HepG2 (cell line): Measurements from ENCODE around the gene DIP2C. TPM values are rescaled to one million over a fixed set of nuclear protein-coding genes. Genes with fewer than 3 reads are reported as not detected.
"Not testable (repeated sequence)": the region's sequence is repeated elsewhere in the genome, so short reads cannot be mapped to it uniquely, and the experiment has no call there.

Experiments
- ATAC-seq: fragments of 200-7000 bp; cut with Tn5 transposase; 3 replicates; pipeline ENCODE4 v1.9.1; 2020; ENCODE audit warnings: mild to moderate bottlenecking, moderate library complexity
- BruUV-seq: library from RNA; stranded (reverse); fragments of 400-500 nt; replicated peaks from 2 replicates; lab custom pipeline; 2021; lab: Mats Ljungman, UMichigan
- CTCF ChIA-PET: fragments of 300-600 bp; formaldehyde crosslinking; extraction: SDS; loops from one replicate; lab custom pipeline; 2021; ENCODE audit warnings: low total read pairs, inconsistent platforms, low intra/inter-chr PET ratio; lab: Yijun Ruan, JAX
- POLR2A ChIA-PET: fragments of 350-600 bp; sonication (Branson Sonifier 250); formaldehyde crosslinking; loops from one replicate; lab custom pipeline; 2020; ENCODE audit warnings: antibody characterized with exemption, inconsistent platforms; lab: Yijun Ruan, JAX
- DNase-seq: peaks from one replicate; pipeline ENCODE4 v3.0.0-alpha.2; 2015; ENCODE audit warnings: low spot score
- FAIRE-seq: peaks from 3 replicates; lab custom pipeline; 2011; peaks lifted over from hg19 to GRCh38; lab: Jason Lieb, UNC
- H2AFZ ChIP-seq: one replicate; pipeline ENCODE4 v1.6.1; 2011; ENCODE audit warnings: low read length, inconsistent platforms
- H3K27ac ChIP-seq: fragments of 300-600 bp; 3 replicates; pipeline ENCODE4 v1.8.0; 2011; ENCODE audit warnings: mixed run types, mild to moderate bottlenecking, mixed read lengths, low read length, inconsistent platforms; ENCODE audit not compliant: insufficient read depth; ENCODE audit errors: extremely low read length
- H3K27me3 ChIP-seq, 2 experiments: fragments of 200-600 bp in 1 of 2; 2 replicates in 1 of 2; 3 replicates in 1 of 2; pipeline versions ENCODE4 v1.6.0 to v1.8.0; 2011; ENCODE audit warnings: low read length in 2 of 2, mild to moderate bottlenecking in 2 of 2, moderate library complexity in 2 of 2, inconsistent platforms in 1 of 2; ENCODE audit not compliant: insufficient read depth in 2 of 2, control insufficient read depth in 1 of 2
- H3K36me3 ChIP-seq, 2 experiments: fragments of 200-600 bp in 1 of 2; replicated peaks in 1 of 2; 2 replicates in 1 of 2; 3 replicates in 1 of 2; pipeline versions ENCODE4 v1.5.1 to v1.8.0; 2011; ENCODE audit warnings: low read length in 2 of 2, inconsistent platforms in 1 of 2; ENCODE audit not compliant: insufficient read depth in 2 of 2, control insufficient read depth in 1 of 2
- H3K4me1 ChIP-seq: 2 replicates; pipeline ENCODE4 v1.5.1; 2012; ENCODE audit warnings: low read length, inconsistent platforms; ENCODE audit not compliant: insufficient read depth
- H3K4me2 ChIP-seq: 2 replicates; pipeline ENCODE4 v1.6.0; 2011; ENCODE audit warnings: low read depth, low read length, inconsistent platforms
- H3K4me3 ChIP-seq, 3 experiments: fragments of 200-600 bp in 1 of 3; sonication (generic), shearing (Covaris generic) in 1 of 3; replicated peaks in 1 of 3; 2 replicates each; pipeline ENCODE4 v1.5.1; 2011 to 2016; ENCODE audit warnings: low read length in 3 of 3, inconsistent platforms in 2 of 3, low read depth in 2 of 3, mild to moderate bottlenecking in 2 of 3, control low read depth in 1 of 3, mixed read lengths in 1 of 3; ENCODE audit not compliant: insufficient read depth in 1 of 3
- H3K79me2 ChIP-seq: one replicate; pipeline ENCODE4 v1.6.1; 2011; ENCODE audit warnings: low read length, inconsistent platforms; ENCODE audit not compliant: insufficient read depth
- H3K9ac ChIP-seq: 2 replicates; pipeline ENCODE4 v1.6.0; 2011; ENCODE audit warnings: mild to moderate bottlenecking, low read depth, low read length, inconsistent platforms; ENCODE audit not compliant: insufficient read depth
- H3K9me3 ChIP-seq: 2 replicates; pipeline ENCODE4 v1.5.1; 2012; ENCODE audit warnings: mild to moderate bottlenecking, low read length
- H4K20me1 ChIP-seq: 2 replicates; pipeline ENCODE4 v1.6.0; 2011; ENCODE audit warnings: inconsistent platforms, mild to moderate bottlenecking, low read length, moderate library complexity; ENCODE audit not compliant: insufficient read depth
- NFIB ChIP-seq: sonication (generic); formaldehyde crosslinking; IDR thresholded peaks from 2 replicates; pipeline ENCODE4 v1.9.0; 2021; ENCODE audit warnings: missing genetic modification reagents, mild to moderate bottlenecking, borderline replicate concordance
- ONECUT2 ChIP-seq: sonication (generic); formaldehyde crosslinking; IDR thresholded peaks from 2 replicates; pipeline ENCODE4 v1.4.0; 2020; ENCODE audit warnings: missing genetic modification reagents
- RBAK ChIP-seq: sonication (generic); formaldehyde crosslinking; IDR thresholded peaks from 2 replicates; pipeline ENCODE4 v1.5.1; 2020; ENCODE audit warnings: mild to moderate bottlenecking, missing genetic modification reagents
- RFX1 ChIP-seq: fragments of 450-650 bp; IDR thresholded peaks from 2 replicates; pipeline ENCODE4 v1.6.1; 2017
- RFXAP ChIP-seq: sonication (generic); formaldehyde crosslinking; IDR thresholded peaks from 2 replicates; pipeline ENCODE4 v1.4.0; 2020; ENCODE audit warnings: missing genetic modification reagents, borderline replicate concordance
- U2AF1 ChIP-seq: fragments of 200-400 bp; formaldehyde crosslinking; optimal IDR thresholded peaks from 2 replicates; pipeline ENCODE3; 2017; ENCODE audit warnings: mild to moderate bottlenecking, low read depth, low read length
- YEATS4 ChIP-seq: sonication (generic); formaldehyde crosslinking; IDR thresholded peaks from 2 replicates; pipeline ENCODE4 v1.4.0; 2020; ENCODE audit warnings: missing genetic modification reagents, borderline replicate concordance
- ZNF12 ChIP-seq: sonication (generic); formaldehyde crosslinking; IDR thresholded peaks from 2 replicates; pipeline ENCODE4 v1.5.0; 2020; ENCODE audit warnings: missing genetic modification reagents
- WGBS: methylation state at CpG from one replicate; pipeline ENCODE4 v1.1.6; 2017; ENCODE audit warnings: low lambda C conversion rate; 5-methylcytosine and 5-hydroxymethylcytosine counted together
- in situ Hi-C: cut with HindIII; loops from 2 replicates; pipeline ENCODE4 v1.10.0; 2017; ENCODE audit warnings: low pct_unique_long_range_greater_than_20kb; ENCODE audit not compliant: extremely low pct_ligation_motif_present
- intact Hi-C: fragments of 100-400 bp; cut with micrococcal nuclease; formaldehyde crosslinking; loops from one replicate; pipeline ENCODE4 v1.10.0; 2022; ENCODE audit not compliant: unreplicated experiment
- polyA plus RNA-seq, 8 experiments: library from polyadenylated mRNA; depleted of rRNA in 3 of 8; stranded (reverse) in 7 of 8; unstranded in 1 of 8; fragments of >200 nt; fragmentation: Illumina TruSeq in 4 of 8; extraction: Trizol in 4 of 8; gene quantifications; 2 replicates each; pipeline versions ENCODE4 v1.2.1 to v1.2.3, GENCODE V29; 2011 to 2016; ENCODE audit warnings: low read depth in 4 of 8, missing spikeins in 1 of 8, mixed read lengths in 1 of 8; ENCODE audit not compliant: insufficient read depth in 1 of 8
- total RNA-seq, 5 experiments: library from RNA; depleted of rRNA; stranded (reverse); fragments of >200 nt; fragmentation: Illumina TruSeq; extraction: Trizol; gene quantifications; 2 replicates each; pipeline ENCODE4 v1.2.3, GENCODE V29; 2016; ENCODE audit warnings: low read depth in 1 of 5
- TF ChIP-seq, protein P1 (sequence below): sonication (generic); formaldehyde crosslinking; IDR thresholded peaks from 2 replicates; pipeline ENCODE4 v1.8.1; 2022; ENCODE audit warnings: mild to moderate bottlenecking, missing genetic modification reagents
- TF ChIP-seq, protein P2 (sequence below): sonication (generic); formaldehyde crosslinking; IDR thresholded peaks from 2 replicates; pipeline ENCODE4 v1.8.1; 2023; ENCODE audit warnings: mild to moderate bottlenecking, inconsistent platforms, moderate library complexity, missing genetic modification reagents, borderline replicate concordance
- TF ChIP-seq, protein P3 (sequence below): fragments of 450-650 bp; IDR thresholded peaks from 2 replicates; pipeline ENCODE4 v1.6.1; 2016
- TF ChIP-seq, protein P4 (sequence below): IDR thresholded peaks from 2 replicates; pipeline ENCODE4 v1.6.1; 2016; ENCODE audit warnings: low read depth

The DIP2C gene
- total and polyA plus RNA-seq, 2 of the 13 experiments (the other 11 are each of a cell fraction or from before 2014, with no cell fraction given), result 2.2 to 2.7 TPM

DNA sequence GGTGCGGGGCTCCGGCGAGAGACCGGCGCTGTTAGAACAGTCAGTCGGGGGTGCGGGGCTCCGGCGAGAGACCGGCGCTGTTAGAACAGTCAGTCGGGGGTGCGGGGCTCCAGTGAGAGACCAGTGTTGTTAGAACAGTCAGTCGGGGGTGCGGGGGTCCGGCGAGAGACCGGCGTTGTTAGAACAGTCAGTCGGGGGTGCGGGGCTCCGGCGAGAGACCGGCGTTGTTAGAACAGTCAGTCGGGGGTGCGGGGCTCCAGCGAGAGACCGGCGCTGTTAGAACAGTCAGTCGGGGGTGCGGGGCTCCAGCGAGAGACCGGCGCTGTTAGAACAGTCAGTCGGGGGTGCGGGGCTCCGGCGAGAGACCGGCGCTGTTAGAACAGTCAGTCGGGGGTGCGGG, 366.4 kb downstream of the DIP2C start:
- H3K9ac ChIP-seq, intact Hi-C loops, H3K79me2 ChIP-seq, H3K27ac ChIP-seq, CTCF ChIA-PET, H3K4me2 ChIP-seq, DNase-seq, H2AFZ ChIP-seq, BruUV-seq, FAIRE-seq, H3K36me3 ChIP-seq, H3K4me3 ChIP-seq, ATAC-seq, H4K20me1 ChIP-seq, H3K4me1 ChIP-seq, H3K9me3 ChIP-seq, POLR2A ChIA-PET, H3K27me3 ChIP-seq, in situ Hi-C loops: not testable (repeated sequence)
- WGBS, result 96% methylated on average over 40 of the region's 43 CpGs

DNA sequence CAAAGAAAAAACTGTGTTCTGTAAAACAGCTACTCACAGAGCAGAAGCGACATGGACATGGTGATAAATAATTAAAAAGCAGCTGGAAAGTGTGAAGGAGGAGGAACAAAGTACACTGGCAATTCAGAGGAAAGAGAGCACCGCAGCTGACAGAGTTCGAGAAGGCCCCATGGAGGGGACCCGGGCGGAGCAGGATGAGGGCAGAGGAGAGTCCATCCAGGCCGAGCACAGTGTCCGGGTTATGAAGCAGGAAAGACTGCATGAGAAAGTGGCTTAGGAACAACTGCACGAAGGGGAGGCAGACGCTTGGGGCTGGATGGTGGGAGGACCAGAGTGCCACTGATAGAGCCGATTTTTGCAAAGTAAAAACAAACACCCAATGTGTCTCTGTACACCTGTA, 368.7 kb downstream of the DIP2C start:
- Histone ChIP-seq H3K9ac (no peak overlapping the region), H3K4me2 (no peak overlapping the region), H3K27ac (no peak overlapping the region), H3K27me3 (no peaks in the 10 kb centered on the region; a peak in 1 of 5 replicates), H3K36me3 (peaks cover 3 to 12% of the 10 kb centered on the region in 2 experiments; a peak in 1 of 5 replicates), H3K4me1 (peaks cover 8% of the 10 kb centered on the region), H2AFZ (no peak overlapping the region), H3K79me2 (no peaks in the 10 kb centered on the region), H3K9me3 (no peaks in the 10 kb centered on the region), H4K20me1 (no peaks in the 10 kb centered on the region), H3K4me3 (no peak overlapping the region)
- TF ChIP-seq, protein P1, sequence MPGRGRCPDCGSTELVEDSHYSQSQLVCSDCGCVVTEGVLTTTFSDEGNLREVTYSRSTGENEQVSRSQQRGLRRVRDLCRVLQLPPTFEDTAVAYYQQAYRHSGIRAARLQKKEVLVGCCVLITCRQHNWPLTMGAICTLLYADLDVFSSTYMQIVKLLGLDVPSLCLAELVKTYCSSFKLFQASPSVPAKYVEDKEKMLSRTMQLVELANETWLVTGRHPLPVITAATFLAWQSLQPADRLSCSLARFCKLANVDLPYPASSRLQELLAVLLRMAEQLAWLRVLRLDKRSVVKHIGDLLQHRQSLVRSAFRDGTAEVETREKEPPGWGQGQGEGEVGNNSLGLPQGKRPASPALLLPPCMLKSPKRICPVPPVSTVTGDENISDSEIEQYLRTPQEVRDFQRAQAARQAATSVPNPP, result no peak
- no peak for TF ChIP-seq ZNF12 (CRISPR knock-in tag)
- TF ChIP-seq, protein P2, sequence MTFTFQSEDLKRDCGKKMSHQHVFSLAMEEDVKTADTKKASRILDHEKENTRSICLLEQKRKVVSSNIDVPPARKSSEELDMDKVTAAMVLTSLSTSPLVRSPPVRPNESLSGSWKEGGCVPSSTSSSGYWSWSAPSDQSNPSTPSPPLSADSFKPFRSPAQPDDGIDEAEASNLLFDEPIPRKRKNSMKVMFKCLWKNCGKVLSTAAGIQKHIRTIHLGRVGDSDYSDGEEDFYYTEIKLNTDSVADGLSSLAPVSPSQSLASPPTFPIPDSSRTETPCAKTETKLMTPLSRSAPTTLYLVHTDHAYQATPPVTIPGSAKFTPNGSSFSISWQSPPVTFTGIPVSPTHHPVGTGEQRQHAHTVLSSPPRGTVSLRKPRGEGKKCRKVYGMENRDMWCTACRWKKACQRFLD (CRISPR knock-in tag), result no peak
- no peak for TF ChIP-seq RBAK
- TF ChIP-seq, protein P3, sequence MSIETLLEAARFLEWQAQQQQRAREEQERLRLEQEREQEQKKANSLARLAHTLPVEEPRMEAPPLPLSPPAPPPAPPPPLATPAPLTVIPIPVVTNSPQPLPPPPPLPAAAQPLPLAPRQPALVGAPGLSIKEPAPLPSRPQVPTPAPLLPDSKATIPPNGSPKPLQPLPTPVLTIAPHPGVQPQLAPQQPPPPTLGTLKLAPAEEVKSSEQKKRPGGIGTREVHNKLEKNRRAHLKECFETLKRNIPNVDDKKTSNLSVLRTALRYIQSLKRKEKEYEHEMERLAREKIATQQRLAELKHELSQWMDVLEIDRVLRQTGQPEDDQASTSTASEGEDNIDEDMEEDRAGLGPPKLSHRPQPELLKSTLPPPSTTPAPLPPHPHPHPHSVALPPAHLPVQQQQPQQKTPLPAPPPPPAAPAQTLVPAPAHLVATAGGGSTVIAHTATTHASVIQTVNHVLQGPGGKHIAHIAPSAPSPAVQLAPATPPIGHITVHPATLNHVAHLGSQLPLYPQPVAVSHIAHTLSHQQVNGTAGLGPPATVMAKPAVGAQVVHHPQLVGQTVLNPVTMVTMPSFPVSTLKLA, result no peak
- no peak for TF ChIP-seq RFXAP
- no peak for TF ChIP-seq U2AF1
- TF ChIP-seq, protein P4, sequence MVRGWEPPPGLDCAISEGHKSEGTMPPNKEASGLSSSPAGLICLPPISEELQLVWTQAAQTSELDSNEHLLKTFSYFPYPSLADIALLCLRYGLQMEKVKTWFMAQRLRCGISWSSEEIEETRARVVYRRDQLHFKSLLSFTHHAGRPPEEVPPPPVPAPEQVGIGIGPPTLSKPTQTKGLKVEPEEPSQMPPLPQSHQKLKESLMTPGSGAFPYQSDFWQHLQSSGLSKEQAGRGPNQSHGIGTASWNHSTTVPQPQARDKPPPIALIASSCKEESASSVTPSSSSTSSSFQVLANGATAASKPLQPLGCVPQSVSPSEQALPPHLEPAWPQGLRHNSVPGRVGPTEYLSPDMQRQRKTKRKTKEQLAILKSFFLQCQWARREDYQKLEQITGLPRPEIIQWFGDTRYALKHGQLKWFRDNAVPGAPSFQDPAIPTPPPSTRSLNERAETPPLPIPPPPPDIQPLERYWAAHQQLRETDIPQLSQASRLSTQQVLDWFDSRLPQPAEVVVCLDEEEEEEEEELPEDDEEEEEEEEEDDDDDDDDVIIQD (CRISPR knock-in tag), result no peak
- TF ChIP-seq YEATS4, result no peak
- TF ChIP-seq NFIB, result no peak
- TF ChIP-seq RFX1, result no peak
- no peak for TF ChIP-seq ONECUT2 (CRISPR knock-in tag)
- in situ Hi-C loops, result no loop called here
- DNase-seq (no peak), FAIRE-seq (no peak), ATAC-seq (no peak)
- ChIA-PET CTCF (no interaction called here), POLR2A (interaction anchor here (1.6 kb wide), 1 partner anchor 9 kb away, joined by 6 read pairs; no protein-coding TSS in a partner anchor)
- 92% methylated on average over 10 of the region's 10 CpGs for WGBS
- intact Hi-C loops, result no loop called here
- BruUV-seq, result no TSS peak
